ENCODE results near the gene PRKCH. TPM values are rescaled to one million over a fixed set of nuclear protein-coding genes. Genes with fewer than 3 reads are reported as not detected.
"Not testable (repeated sequence)": the region's sequence is repeated elsewhere in the genome, so short reads cannot be mapped to it uniquely, and the experiment has no call there.

Gene PRKCH
- total RNA-seq, 2 donors from 2014 or later = 27.6 to 33.9 TPM

GRCh38 chr14:61406675-61407074, 85.3 kb downstream of the PRKCH start:
- intact Hi-C loops (cut with DNase I) = no loop called here

GRCh38 chr14:61408498-61408897, 87.1 kb downstream of the PRKCH start:
- Histone ChIP-seq H3K36me3 (no peaks in the 10 kb centered on the region), H3K27ac (no peak overlapping the region), H3K4me3 (no peak overlapping the region), H3K4me1 (replicated peaks) (no peaks in the 10 kb centered on the region), H3K27me3 (replicated peaks; ENCODE audit: insufficient read depth) (no peaks in the 10 kb centered on the region), H3K9me3 (no peaks in the 10 kb centered on the region)
- TF ChIP-seq CTCF (IDR thresholded peaks at IDR 0.05) = no peak
- TF ChIP-seq POLR2A (IDR thresholded peaks at IDR 0.05) = no peak
- TF ChIP-seq POLR2AphosphoS5 (IDR thresholded peaks at IDR 0.05) = no peak
- WGBS = 98% methylated on average over 6 of the region's 6 CpGs
- intact Hi-C loops (cut with DNase I) = no loop called here
- no peak for DNase-seq (ENCODE audit: low spot score)

More at GRCh38 chr14:61406675-61407074, 85.3 kb downstream of the PRKCH start:
- Histone ChIP-seq H3K36me3 (no peaks in the 10 kb centered on the region), H3K4me1 (replicated peaks) (no peaks in the 10 kb centered on the region), H3K4me3 (no peak overlapping the region), H3K9me3 (no peaks in the 10 kb centered on the region), H3K27ac (no peak overlapping the region), H3K27me3 (replicated peaks; ENCODE audit: insufficient read depth) (no peaks in the 10 kb centered on the region)
- no peak for DNase-seq (ENCODE audit: low spot score)
- 35% methylated on average over 6 of the region's 6 CpGs for WGBS
- no peak for TF ChIP-seq CTCF (IDR thresholded peaks at IDR 0.05)
- TF ChIP-seq POLR2A (IDR thresholded peaks at IDR 0.05) = no peak
- no peak for TF ChIP-seq POLR2AphosphoS5 (IDR thresholded peaks at IDR 0.05)

- no peak overlapping the region for H3K27ac ChIP-seq
- TF ChIP-seq CTCF (IDR thresholded peaks at IDR 0.05) (no peak), POLR2A (IDR thresholded peaks at IDR 0.05) (no peak), POLR2AphosphoS5 (IDR thresholded peaks at IDR 0.05) (no peak)
- no peaks in the 10 kb centered on the region for H3K27me3 ChIP-seq (replicated peaks; ENCODE audit: insufficient read depth)
- DNase-seq (ENCODE audit: low spot score) = no peak
- no peaks in the 10 kb centered on the region for H3K4me1 ChIP-seq (replicated peaks)
- no peaks in the 10 kb centered on the region for H3K9me3 ChIP-seq
- no peaks in the 10 kb centered on the region for H3K36me3 ChIP-seq
- WGBS = 43% methylated on average over 1 of the region's 1 CpG
- intact Hi-C loops (cut with DNase I) = no loop called here
- H3K4me3 ChIP-seq = no peak overlapping the region
Measured at GRCh38 chr14:61409782-61410181, 88.4 kb downstream of the PRKCH start.

- H3K9me3 ChIP-seq; intact Hi-C loops (cut with DNase I); DNase-seq (ENCODE audit: low spot score); H3K27ac ChIP-seq; H3K27me3 ChIP-seq (replicated peaks; ENCODE audit: insufficient read depth); H3K4me3 ChIP-seq; H3K36me3 ChIP-seq: not testable (repeated sequence)
- H3K4me1 ChIP-seq (replicated peaks) = peaks cover 10% of the 10 kb centered on the region
- WGBS = 100% methylated on average over 4 of the region's 4 CpGs
Measured at GRCh38 chr14:61415934-61416333, 94.6 kb downstream of the PRKCH start.

GRCh38 chr14:61416591-61416990, 95.2 kb downstream of the PRKCH start:
- TF ChIP-seq CTCF (IDR thresholded peaks at IDR 0.05) (no peak), POLR2AphosphoS5 (IDR thresholded peaks at IDR 0.05) (no peak), POLR2A (IDR thresholded peaks at IDR 0.05) (no peak)
- H3K36me3 ChIP-seq = no peaks in the 10 kb centered on the region
- peaks cover 14% of the 10 kb centered on the region for H3K4me1 ChIP-seq (replicated peaks)
- H3K27me3 ChIP-seq (replicated peaks; ENCODE audit: insufficient read depth) = no peaks in the 10 kb centered on the region
- WGBS = 74% methylated on average over 2 of the region's 2 CpGs
- no peak for DNase-seq (ENCODE audit: low spot score)
- no peak overlapping the region for H3K4me3 ChIP-seq
- intact Hi-C loops (cut with DNase I) = no loop called here
- H3K27ac ChIP-seq = no peak overlapping the region
- H3K9me3 ChIP-seq = no peaks in the 10 kb centered on the region
